H1 (cell line): Measurements from ENCODE around the gene LRBA. TPM values are rescaled to one million over a fixed set of nuclear protein-coding genes. Genes with fewer than 3 reads are reported as not detected.

ENCODE experiments used
- BCL11A ChIP-seq, 2 experiments: IDR thresholded peaks; one replicate each; pipeline ENCODE4 v1.6.1; 2011; ENCODE audit warnings: low read depth in 2 of 2, low read length in 2 of 2, mild to moderate bottlenecking in 2 of 2
- POLR2A ChIP-seq, 2 experiments: IDR thresholded peaks; 1 replicate in 1 of 2; 2 replicates in 1 of 2; pipeline ENCODE4 v1.6.1; 2011; ENCODE audit warnings: low read depth in 2 of 2, low read length in 2 of 2, mild to moderate bottlenecking in 2 of 2; ENCODE audit errors: control extremely low read depth in 1 of 2
- RAD21 ChIP-seq, 2 experiments: IDR thresholded peaks in 1 of 2; conservative IDR thresholded peaks in 1 of 2; 2 replicates each; pipeline ENCODE4 v1.6.1; 2011; ENCODE audit warnings: low read depth in 2 of 2, low read length in 2 of 2, improper control_type of control experiment in 1 of 2, inconsistent platforms in 1 of 2, mild to moderate bottlenecking in 1 of 2, moderate library complexity in 1 of 2
- TBP ChIP-seq: IDR thresholded peaks from 2 replicates; pipeline ENCODE4 v1.6.1; 2011; ENCODE audit warnings: low read depth, low read length, improper control_type of control experiment
- polyA plus RNA-seq, 7 experiments: library from polyadenylated mRNA; depleted of rRNA in 3 of 7; stranded (reverse) in 5 of 7; unstranded in 2 of 7; fragments of >200 nt in 5 of 7; fragments of 200-250 nt in 2 of 7; gene quantifications; 1 replicate in 5 of 7; 2 replicates in 1 of 7; 4 replicates in 1 of 7; pipeline versions ENCODE4 v1.2.1 to v1.2.3, GENCODE V29; 2011 to 2013; ENCODE audit warnings: missing spikeins in 2 of 7, mixed read lengths in 2 of 7
- total RNA-seq: library from RNA; stranded (reverse); fragmentation: NEBNext Ultra II Directional; extraction: Animal tissue kit (Norgen Biotek cat#: 25700); gene quantifications from 2 replicates; pipeline ENCODE4 v1.2.1, GENCODE V29; 2021

The LRBA gene
- total and polyA plus RNA-seq, 2 of the 8 experiments (the other 6 are each of a cell fraction or from before 2014, with no cell fraction given) = 54.6 to 83.2 TPM

- no peak for TF ChIP-seq BCL11A (IDR thresholded peaks at IDR 0.05; ENCODE audit: low read depth in 2 of 2, low read length in 2 of 2)
- no peak for TF ChIP-seq TBP
- no peak for TF ChIP-seq RAD21 (IDR thresholded peaks at IDR 0.05 in 1 of 2, conservative IDR thresholded peaks at IDR 0.05 in 1 of 2; ENCODE audit: low read depth in 2 of 2, low read length in 2 of 2)
- TF ChIP-seq POLR2A (IDR thresholded peaks at IDR 0.05; ENCODE audit: control extremely low read depth in 1 of 2, low read depth in 2 of 2, low read length in 2 of 2) = no peak
Observed at GRCh38 chr4:150746156-150746555, 268.9 kb downstream of the LRBA start (continued).
